ENCODE results near the gene C1orf174.
"Not testable (repeated sequence)": the region's sequence is repeated elsewhere in the genome, so short reads cannot be mapped to it uniquely, and the experiment has no call there.

DNA sequence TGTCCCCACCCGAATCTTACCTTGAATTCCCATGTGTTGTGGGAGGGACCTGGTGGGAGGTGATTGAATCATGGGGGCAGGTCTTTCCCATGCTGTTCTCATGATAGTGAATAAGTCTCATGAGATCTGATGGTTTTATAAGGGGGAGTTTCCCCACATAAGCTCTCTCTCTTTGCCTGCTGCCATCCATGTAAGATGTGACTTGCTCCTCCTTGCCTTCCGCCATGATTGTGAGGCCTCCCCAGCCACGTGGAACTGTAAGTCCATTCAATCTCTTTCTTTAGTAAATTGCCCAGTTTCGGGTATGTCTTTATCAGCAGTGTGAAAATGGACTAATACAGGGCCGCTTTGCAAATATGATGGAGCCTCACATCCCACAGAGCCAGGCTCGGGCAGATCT lies 18.3 kb upstream of the C1orf174 start:
- TF ChIP-seq, protein P1, sequence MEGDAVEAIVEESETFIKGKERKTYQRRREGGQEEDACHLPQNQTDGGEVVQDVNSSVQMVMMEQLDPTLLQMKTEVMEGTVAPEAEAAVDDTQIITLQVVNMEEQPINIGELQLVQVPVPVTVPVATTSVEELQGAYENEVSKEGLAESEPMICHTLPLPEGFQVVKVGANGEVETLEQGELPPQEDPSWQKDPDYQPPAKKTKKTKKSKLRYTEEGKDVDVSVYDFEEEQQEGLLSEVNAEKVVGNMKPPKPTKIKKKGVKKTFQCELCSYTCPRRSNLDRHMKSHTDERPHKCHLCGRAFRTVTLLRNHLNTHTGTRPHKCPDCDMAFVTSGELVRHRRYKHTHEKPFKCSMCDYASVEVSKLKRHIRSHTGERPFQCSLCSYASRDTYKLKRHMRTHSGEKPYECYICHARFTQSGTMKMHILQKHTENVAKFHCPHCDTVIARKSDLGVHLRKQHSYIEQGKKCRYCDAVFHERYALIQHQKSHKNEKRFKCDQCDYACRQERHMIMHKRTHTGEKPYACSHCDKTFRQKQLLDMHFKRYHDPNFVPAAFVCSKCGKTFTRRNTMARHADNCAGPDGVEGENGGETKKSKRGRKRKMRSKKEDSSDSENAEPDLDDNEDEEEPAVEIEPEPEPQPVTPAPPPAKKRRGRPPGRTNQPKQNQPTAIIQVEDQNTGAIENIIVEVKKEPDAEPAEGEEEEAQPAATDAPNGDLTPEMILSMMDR (conservative IDR thresholded peaks at IDR 0.05; ENCODE audit: low read depth, low read length): not testable (repeated sequence)
- not testable (repeated sequence) for TF ChIP-seq EZH2 (IDR thresholded peaks at IDR 0.05; ENCODE audit: low read length, unreplicated experiment)
